Measurements from ENCODE around the gene CYP1B1.
"Not testable (repeated sequence)": the region's sequence is repeated elsewhere in the genome, so short reads cannot be mapped to it uniquely, and the experiment has no call there.

The CYP1B1 gene

DNA sequence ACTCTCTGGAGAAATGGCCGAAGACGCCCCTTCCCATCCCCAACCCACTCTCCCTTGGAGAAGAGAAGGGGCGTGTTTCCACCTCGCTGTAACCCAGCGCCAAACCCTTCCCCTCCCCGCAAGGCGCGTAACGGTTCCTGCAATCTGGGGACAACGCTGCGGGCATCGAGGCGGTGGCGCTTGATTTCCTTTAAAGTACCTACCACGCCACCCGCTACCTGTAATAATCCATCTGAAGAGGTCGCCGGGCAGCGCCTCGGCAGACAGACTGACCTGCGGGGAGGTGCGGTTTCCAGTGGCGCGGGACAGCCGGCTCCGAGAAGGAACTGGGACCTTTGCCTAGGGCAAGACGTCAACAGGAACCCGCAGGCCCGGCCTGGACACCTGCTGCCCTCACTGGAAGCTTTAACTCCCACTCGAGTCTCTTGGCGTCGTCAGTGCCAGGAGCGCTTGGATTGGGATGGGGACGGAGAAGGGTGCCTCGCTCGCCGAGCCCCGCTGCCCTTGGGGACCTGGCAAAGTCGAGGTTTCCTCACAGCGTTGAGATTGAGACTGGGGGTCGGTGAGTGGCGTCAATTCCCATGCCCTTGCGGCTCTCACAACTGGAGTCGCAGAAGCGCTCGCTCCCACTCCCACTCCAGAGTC is at the start of gene CYP1B1:
TSS of gene CYP1B1 (minus strand) at position 645 of the 645 bp plus-strand sequence. CDS start 763 bp downstream, outside the sequence.
- peak in 1 of 2 experiments; percentile 6 for DNase-seq

DNA sequence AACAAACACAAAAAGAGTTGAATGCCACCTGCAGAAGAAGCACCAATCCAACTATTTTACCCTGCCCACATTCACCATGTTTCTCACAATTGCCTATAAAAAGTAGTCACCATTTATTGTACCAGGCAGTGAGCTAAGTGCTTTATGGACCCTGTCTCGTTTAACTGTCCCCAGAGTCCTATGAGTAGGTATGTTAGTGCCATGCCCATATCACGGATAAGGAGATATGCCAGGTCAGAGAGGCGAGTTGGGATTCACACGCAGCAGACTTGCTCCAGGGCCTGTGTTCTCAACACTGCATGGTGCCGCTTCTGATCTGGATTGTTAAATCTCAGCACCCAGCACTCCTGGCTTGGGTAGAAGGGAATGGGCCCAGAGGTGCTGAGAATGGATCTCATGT is 49.1 kb upstream of the CYP1B1 start:
- DNase-seq = no peak

DNA sequence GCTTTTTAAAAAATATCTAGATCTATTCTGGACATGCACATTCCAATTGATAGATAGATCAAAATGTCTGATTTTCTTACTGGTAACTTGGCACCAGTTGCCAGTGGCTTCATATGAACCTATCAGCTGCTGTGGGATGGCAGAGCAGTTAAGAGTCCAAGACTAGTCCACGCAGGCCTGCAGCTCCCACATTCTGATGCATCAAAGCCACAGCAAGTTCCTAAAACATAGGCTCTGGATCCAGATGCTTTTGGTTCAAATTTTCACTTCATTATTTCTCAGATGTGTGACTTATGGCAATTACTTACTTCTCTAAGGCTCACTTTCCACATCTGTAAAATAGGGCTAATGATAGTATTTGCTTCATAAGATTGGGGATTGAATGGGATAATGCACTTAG is 48.0 kb upstream of the CYP1B1 start:
- DNase-seq = no peak

DNA sequence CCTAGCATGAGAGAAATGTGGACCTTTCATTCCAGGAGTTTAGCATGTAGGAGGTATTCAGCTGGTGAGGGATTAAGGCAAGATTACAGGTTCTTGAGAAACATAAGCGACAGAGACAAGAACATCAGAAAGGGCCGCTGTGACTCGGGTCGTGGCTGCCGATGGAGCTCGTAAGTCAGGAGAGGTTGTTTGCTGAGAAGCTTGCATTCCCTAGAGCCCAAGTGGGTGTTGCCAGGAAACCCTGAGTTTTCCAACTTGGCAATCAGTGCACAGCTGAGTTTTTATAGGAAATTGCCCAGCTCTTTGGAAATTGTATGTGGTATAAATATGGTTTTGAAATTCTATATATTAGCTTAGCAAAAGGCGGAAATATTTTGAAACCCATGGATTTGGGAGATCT is 46.4 kb upstream of the CYP1B1 start:
- no peak for DNase-seq

DNA sequence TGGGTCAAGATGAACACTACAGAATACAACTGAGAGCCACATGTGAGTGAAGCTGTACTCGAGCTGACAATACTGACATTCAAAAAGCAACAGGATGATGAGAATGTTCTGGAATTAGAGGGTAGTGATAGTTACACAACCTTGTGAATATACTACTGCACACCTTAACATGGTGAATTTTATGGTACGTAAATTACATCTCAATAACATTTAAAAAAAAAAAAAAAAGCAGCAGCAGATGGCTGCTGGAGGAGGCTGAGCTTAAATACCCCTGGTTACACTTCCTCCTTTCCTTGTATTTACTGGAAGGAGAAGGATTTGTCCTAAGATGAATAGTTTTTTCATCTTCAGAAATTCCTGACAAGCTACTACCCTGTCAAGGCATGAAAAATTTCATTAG is 45.5 kb upstream of the CYP1B1 start:
- DNase-seq = no peak

DNA sequence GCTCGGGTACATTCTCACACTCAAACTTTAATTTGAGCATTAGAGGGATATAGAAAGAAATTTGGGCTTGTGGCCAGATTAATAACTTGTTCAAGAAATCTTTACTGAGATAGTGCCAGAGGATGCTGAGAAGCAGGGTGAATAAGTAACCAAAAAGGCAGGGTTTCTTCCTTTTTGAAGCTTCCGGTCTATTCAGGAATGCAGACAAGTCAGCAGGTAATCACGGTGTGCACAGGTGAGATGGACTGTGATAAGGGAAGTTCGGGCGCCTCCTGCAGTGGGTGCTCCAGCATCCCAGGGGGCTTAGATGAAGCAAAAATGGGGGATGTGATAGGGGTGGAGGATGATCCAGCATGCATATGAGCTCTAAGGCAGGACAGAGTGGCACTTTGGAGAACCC is 44.9 kb upstream of the CYP1B1 start:
- DNase-seq = no peak

DNA sequence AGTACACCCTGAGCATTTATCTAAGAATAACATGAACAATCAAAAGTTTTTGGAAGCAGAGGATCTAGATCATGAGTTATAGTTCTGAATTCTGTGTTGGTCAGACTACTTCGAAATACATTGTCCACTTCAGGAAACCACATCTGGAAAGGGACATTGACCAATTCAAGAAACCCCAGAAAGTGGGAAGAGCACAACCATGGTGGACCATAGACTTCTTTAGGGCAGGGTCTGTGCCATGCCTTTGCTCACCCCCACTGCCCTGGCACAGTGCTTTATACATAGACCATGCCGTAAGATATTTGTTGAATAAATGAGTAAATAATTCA is 44.3 kb upstream of the CYP1B1 start:
- DNase-seq = no peak

DNA sequence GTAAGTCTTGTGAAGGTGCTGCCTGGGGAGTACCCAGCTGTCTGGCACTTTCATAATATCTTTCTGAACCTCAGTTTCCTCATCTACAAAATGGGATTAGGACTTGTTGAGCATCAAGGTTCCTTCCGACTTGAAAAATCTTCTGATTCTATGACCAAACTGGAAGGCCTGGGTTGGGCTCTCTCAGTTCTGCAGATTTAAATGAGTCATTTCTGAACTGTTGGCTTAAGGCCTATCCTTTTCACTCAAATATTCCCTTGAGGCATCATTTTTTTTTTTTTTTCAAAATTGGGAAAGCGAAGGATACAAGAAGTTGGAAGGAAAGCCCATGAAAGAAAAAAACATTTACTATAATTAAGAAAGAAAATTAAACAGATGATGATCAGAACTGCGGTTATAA is 40.8 kb upstream of the CYP1B1 start:
- no peak for DNase-seq

DNA sequence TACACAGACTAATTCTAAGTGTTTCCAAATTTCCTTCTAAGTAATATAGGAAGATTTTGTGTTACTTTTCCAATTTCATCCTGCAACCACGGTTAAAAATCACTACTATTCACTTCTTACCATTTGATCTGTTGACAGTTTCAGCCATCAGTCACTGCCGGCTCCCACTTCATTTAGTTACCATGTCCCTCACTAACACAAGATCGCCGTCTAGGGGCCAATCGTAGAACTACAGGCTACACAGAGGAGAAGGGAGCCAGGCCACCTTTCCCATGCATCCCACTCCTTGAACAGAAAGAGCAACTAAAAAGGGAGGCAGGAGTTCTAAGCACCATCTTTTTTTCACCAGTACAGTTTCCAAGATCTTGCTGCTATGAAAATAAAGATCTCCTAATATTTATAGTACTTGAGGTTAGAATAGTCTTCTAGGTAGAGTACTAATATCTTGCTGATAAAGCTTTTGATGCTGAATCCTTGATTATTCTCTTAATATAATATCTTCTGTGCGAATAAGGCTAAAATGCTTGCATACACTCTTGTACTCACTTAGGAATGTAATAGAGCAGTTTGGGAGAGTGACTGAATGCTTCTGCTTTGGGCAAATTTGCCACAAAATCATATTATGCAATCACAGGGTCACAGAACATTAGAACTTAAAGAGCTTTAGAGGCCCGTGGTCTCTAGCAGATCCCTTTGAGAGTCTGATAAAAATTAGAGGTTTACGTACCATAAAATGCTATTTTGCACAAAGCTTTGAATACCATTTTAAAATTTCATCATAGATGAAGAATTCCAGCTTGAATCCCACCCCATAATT is 39.5 kb upstream of the CYP1B1 start:
- DNase-seq = peak; percentile 41 to 66

DNA sequence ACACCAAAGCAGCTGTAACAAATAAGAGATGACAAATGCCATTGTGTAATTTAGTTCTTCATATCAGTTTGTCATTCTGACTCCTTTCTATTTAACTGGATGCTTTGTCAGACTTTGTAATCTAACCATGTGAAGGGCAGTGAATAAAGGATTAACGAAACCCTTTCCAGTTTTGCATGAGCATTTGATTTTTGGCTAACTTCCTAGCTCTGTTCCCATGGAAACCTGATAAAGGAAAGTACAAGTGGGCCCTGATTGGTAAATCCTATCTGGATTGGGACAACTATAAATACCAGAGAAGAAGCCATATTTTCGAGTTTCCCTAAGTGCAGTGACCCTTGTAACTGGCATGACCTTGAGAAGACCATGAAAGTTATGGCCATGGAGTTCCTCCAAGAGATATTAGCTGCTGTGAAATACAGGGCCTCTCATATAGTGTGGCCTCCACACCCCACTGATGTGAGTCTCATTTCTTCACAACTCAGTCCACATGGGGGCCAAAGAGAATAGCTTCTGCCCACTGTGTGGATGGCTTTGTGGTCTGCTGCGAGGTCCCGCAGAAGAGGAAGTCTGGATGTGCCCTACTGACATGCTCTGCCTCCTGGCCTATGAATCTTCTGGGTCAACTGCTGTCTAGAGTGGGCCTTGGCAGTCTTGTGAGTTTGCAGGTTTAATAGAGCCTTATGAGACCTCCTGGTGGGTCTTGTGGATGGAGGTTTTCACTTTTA is 38.2 kb upstream of the CYP1B1 start:
- no peak for DNase-seq

DNA sequence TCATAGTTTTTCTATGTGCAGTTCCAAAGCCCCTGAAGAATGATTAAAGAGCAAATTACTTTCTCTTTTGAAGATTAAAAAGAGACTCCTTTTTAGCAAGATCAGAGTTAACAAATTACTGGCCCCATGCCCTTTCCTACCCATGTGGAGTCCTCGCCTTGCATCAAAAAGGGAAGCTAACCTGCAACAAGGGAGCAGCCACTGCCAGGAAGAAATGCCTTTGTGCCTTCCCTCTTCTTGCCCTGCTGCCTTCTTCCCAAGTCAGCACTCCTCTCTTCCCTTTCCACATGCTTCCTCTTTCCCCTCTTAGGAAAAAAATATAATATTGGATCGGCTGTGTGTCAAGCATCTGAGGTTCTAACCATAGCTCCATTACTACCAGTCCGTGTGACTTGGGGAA is 37.1 kb upstream of the CYP1B1 start:
- no peak for DNase-seq

DNA sequence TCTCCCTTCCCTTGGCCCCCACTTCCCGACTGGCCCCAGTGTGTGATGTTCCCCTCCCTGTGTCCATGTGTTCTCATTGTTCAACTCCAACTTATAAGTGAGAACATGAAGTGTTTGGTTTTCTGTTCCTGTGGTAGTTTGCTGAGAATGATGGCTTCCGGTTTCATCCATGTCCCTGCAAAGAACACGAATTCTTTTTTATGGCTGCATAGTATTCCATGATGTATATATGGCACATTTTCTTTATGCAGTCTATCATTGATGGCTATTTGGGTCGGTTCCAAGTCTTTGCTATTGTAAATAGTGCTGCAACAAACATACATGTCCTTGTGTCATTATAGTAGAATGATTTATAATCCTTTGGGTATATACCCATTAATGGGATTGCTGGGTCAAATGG is 35.4 kb upstream of the CYP1B1 start:
- not testable (repeated sequence) for DNase-seq

DNA sequence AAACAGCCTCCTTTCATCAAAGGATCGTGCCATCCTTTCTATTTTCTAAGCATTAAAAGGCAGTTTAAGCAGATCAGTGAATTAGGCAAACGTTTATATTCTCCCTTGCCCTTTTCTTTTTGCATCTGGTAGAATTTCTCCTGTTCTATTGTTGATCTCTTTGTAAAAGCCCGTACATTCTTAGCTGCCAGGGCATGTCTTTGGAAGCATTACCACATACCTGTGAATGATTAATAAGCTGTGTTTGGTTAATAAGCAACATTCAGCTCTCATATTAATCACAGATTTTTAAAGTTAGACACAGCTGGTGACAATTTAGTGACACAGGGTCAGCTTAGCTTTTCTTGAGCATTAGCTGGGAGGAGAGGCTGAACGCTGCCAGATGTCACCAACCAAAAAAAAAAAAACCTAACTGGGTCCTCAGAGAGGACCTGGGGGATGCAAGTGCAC is 33.8 kb upstream of the CYP1B1 start:
- DNase-seq = no peak

DNA sequence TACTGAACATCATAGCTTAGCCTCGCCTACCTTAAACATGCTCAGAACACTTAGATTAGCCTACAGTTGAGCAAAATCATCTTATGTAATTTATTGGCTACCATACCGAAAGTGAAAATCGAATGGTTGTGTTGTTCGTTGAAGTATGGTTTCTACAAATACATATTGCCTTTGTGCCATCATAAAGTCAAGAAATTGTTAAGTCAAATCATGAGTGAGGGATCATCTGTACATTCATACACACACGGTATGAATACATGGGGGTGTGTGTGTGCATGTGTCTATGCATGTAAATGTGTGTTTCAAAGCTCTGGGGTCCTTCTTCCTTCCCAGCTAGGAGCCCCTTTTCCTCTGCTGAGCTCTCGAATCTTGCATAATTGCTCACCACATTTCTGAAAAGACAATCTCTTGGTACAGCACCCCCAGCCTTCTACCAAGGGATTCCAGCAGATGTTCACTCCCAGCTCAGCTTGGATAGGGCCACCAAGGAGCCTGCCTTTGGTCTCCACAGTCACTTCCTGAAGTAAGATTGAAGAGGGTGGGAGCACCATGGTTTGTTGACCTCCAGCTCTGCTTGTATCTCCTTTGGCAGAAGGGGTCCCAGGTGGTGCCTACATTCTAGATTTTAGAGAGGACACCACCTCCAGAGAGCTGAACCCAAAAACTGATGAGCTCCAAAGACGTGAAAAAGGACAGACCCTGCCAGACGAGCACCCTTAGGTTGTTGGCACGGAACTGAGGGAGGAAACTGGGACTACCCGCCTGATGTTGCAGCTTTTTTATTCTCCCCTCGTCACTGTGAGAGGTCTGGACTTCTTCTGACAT is 33.2 kb upstream of the CYP1B1 start:
- DNase-seq = no peak

DNA sequence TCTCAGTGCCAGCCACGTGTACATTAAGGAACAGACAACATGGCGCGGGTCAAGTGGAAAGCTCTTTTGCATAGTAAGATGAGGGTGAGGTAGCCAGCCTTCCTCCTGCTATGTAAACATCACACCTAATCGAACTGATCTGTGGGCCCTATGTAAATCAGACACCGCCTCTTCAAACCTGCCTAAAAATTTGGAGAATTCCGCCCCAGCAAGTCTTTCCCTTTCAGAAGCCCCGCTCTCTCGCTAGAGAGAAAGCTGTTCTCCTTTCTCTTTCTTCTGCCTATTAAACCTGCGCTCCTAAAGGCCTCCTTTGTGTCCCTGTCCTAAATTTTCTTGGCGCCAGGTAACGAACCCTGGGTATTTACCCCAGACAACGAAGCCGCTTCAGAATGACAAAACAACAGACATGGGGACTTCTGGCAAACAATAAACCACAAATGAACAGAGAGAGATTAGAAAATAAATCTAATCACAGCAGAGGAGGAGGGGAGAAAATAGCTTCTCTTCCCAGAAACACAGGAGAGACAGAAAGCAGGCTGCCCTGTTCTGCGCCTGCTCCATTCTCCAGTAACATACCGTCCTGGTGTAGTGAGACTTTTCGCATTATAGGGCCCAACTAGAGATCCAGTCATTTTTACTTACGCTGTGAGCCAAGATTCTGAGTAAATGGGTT is 31.9 kb upstream of the CYP1B1 start:
- no peak for DNase-seq

DNA sequence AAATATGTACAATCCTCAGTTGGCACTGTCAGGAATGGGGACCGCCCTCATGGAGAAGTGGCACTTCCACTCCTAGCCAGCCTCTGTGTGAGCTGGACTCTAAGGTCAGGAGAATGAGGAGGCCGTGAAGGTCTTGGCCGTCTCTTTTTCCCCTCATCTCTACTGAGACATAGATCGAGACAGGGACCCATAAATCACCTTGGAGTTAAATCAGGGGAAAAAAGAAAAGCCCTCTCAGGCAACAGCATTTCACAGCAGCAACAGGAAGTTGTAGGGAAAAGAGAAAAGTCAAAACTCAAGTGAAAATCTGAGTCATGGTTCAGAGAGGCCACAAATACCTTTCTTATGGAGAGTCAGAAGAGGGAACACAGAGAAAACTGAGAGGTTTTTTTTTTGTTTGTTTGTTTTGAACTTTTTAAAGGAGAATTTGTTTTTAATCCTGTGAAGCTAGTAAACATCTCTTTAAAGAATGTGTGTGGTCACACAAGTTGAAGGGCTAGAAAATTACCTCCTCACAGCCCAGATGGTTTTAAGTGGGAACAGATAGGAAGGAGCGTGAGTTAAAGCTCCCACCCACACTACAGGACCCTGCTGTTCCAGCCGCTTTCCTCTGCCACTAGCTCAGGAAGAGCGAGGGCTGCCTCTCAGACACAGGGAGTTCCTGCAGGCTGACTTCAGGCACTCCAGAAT is 30.6 kb upstream of the CYP1B1 start:
- DNase-seq = no peak

DNA sequence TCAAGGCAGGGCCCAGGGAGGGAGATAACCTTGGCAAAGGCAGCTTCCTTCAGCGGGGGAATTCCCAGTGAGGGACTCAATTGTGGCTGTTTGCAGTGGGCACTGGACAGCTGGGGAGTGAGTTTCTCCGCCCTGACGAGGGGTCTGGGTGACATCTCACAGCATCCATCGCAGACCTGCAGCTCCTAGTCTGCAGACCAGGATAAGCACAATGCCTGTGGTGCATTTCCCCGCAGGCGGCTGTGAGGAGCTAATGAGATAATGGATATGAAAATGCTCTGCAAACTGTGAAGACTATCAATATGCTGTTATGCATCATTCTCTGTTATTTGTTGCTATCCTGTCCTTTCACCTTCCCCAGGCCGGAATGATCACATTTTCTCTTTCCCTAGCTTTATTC is 30.0 kb upstream of the CYP1B1 start:
- DNase-seq = no peak

DNA sequence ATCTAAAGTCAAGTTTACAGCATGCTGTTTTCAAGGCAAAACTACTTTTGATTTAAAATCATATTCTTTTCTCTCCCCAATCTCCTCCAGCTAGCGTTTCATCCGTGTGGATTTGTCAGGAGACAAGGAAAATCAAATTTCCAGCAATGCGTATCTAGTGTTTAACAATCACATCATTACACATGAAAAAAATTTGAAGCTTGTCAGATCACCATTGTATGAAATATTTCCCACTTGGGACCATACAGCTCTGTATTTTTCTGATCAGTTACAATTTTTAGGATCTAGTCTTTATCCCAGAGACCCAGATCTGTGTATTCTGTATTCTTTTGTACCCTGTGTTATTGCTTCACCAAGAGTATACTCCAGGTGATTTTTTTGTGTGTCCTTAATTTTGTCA is 28.6 kb upstream of the CYP1B1 start:
- no peak for DNase-seq

DNA sequence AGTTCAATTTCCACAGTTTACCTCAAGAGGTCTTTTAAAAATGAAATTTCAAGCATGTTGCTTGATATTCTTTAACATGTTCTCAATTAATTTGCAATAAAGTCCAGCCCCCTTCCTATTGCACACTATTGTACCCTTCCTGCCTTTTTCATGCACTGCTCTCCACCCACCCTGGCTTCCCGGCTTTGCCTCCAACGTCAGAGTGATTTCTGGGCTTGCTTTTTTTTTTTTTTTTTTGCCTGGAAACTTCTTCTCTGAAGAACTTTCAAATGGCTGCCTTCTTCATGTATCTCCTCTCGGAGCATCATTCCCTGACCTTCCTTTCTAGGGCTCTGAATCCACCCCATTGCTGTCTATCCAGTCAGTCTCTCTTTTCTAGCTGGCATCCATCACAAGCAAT is 24.4 kb upstream of the CYP1B1 start:
- no peak for DNase-seq

DNA sequence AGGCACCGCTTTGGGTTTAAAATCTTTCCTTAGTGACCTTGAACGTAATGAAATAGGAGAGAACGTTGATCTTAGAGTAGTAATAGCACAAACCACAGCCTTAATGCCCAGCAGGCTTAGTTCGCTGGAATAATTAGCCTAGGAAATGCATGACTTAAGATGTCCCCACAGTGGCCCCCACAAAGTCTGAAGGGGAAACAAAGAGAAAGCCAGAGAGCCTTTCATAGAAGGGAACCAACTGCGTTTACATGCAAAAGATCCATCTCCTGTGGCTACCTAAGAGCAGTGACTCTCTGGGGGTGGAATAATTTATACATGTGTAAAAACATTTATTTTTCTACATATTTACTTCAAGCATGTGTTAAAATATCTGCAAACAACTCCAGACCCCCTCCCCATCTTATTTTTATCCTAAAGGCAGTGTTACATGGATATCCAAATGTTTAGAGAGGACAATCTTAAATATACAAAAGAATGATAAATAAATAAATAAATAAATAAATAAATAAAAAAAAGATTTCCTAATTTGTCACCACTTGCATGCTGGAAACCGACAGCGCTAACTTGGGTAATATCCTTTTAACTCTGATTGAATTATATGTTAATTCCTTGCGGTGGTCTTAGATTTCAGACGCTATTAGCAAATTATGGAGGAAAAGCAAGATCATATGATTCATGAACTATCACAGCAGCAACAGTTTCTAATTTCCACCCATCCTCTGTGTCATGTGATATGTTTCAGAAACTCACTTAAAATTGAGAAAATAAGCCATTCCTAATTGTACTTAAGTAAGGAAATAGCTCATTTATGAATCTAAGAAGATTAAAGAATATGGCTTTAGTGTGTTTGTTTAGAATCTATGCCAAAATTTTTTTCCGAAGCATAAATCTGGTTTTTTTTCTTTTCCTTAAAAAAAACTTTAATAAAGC is 23.4 kb upstream of the CYP1B1 start:
- DNase-seq = no peak
